PFSK-1 (cell line): ENCODE measurements around the gene TP53INP2.

Experiments
- FOXP2 ChIP-seq: optimal IDR thresholded peaks from 2 replicates; pipeline ENCODE3; 2011; ENCODE audit warnings: borderline replicate concordance, control low read depth, inconsistent platforms; ENCODE audit not compliant: insufficient read depth; ENCODE audit errors: extremely low read length, extremely low read depth
- POLR2AphosphoS5 ChIP-seq: IDR thresholded peaks from 2 replicates; pipeline ENCODE4 v1.6.1; 2012; ENCODE audit warnings: low read depth, mild to moderate bottlenecking, control low read depth, low read length, moderate library complexity
- REST ChIP-seq, 2 experiments: IDR thresholded peaks; 2 replicates each; pipeline versions ENCODE4 v1.6.1 to v1.8.0; 2011 to 2012; ENCODE audit warnings: low read depth in 2 of 2, low read length in 2 of 2, control low read depth in 1 of 2, inconsistent platforms in 1 of 2, mild to moderate bottlenecking in 1 of 2, moderate library complexity in 1 of 2; ENCODE audit not compliant: insufficient read depth in 1 of 2
- SIN3A ChIP-seq: IDR thresholded peaks from 2 replicates; pipeline ENCODE4 v1.6.1; 2012; ENCODE audit warnings: mild to moderate bottlenecking, low read length, moderate library complexity, borderline replicate concordance; ENCODE audit not compliant: insufficient read depth
- TAF1 ChIP-seq: IDR thresholded peaks from 2 replicates; pipeline ENCODE4 v1.6.1; 2012; ENCODE audit warnings: low read length, control low read depth, borderline replicate concordance; ENCODE audit not compliant: insufficient read depth

DNA sequence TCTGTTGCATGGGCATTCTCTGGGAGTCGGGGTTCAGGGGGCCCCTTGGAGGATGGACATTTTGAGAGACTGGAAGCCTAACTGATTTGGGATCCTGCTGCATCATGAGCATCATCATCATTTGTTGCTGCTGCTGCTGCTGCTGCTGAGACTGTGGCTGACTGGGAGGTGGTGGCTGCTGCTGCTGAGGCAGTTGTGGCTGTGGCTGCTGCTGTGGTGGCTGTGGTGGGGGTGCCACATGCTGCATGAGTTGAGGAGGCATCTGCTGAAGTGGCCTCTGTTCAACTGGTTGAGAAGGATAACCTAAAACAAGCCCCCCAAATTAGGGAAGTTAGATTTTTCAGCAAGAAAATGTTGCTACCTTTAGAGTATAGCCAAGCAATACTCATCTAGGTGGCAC lies 38.9 kb downstream of the TP53INP2 start:
- TF ChIP-seq POLR2AphosphoS5 (no peak), TAF1 (no peak), SIN3A (no peak), REST (IDR thresholded peaks at IDR 0.05; ENCODE audit: insufficient read depth in 1 of 2, low read depth in 2 of 2, low read length in 2 of 2) (no peak), FOXP2 (no peak)
